CD8-positive, alpha-beta memory T cell (primary cell): ENCODE results near the gene BOLA3. TPM values are rescaled to one million over a fixed set of nuclear protein-coding genes. Genes with fewer than 3 reads are reported as not detected.
A peak's percentile ranks its signal among the peaks of the same experiment; 100 is the strongest.

Source experiments
- CTCF ChIA-PET: fragments of 350-600 bp; sonication (Branson Sonifier 250); formaldehyde crosslinking; loops from one replicate; lab custom pipeline; 2021; ENCODE audit warnings: antibody characterized with exemption; lab: Charles Lee
- POLR2A ChIA-PET: fragments of 350-600 bp; sonication (Branson Sonifier 250); formaldehyde crosslinking; loops from one replicate; lab custom pipeline; 2021; ENCODE audit warnings: antibody characterized with exemption; lab: Charles Lee
- DNase-seq, 5 donors: peaks; one replicate each; pipeline versions ENCODE4 v3.0.0 to v3.0.0-alpha.2; 2020 to 2022; ENCODE audit warnings: mixed read lengths in 1 of 5
- H3K27ac ChIP-seq: one replicate; pipeline ENCODE4 v1.7.0; 2013; ENCODE audit warnings: low read depth, mild to moderate bottlenecking, low read length, moderate library complexity
- H3K27me3 ChIP-seq: 2 replicates; pipeline ENCODE4 v1.7.0; 2013; ENCODE audit warnings: low read length, mild to moderate bottlenecking; ENCODE audit not compliant: insufficient read depth, poor library complexity, severe bottlenecking
- H3K36me3 ChIP-seq: 2 replicates; pipeline ENCODE4 v1.7.0; 2013; ENCODE audit warnings: mild to moderate bottlenecking, low read length, moderate library complexity; ENCODE audit not compliant: insufficient read depth
- H3K4me1 ChIP-seq: 2 replicates; pipeline ENCODE4 v1.7.0; 2013; ENCODE audit warnings: mild to moderate bottlenecking, low read length, moderate library complexity; ENCODE audit not compliant: insufficient read depth
- H3K4me3 ChIP-seq: 2 replicates; pipeline ENCODE4 v1.7.0; 2013; ENCODE audit warnings: mild to moderate bottlenecking, low read length
- H3K9me3 ChIP-seq: 2 replicates; pipeline ENCODE4 v1.7.0; 2013; ENCODE audit warnings: mild to moderate bottlenecking, low read length
- H3K27ac Mint-ChIP-seq, 8 donors: one replicate each; pipeline ENCODE4 v1.8.0; 2020 to 2021; ENCODE audit warnings: mixed read lengths in 8 of 8, mild to moderate bottlenecking in 6 of 8, inconsistent platforms in 3 of 8, moderate library complexity in 3 of 8
- H3K27me3 Mint-ChIP-seq, 2 donors: one replicate each; pipeline ENCODE4 v1.8.0; 2020 to 2021; ENCODE audit warnings: mixed read lengths in 2 of 2, mild to moderate bottlenecking in 1 of 2, moderate library complexity in 1 of 2
- H3K36me3 Mint-ChIP-seq, 3 donors: one replicate each; pipeline ENCODE4 v1.8.0; 2020 to 2021; ENCODE audit warnings: mixed read lengths in 3 of 3, inconsistent platforms in 1 of 3, mild to moderate bottlenecking in 1 of 3
- H3K4me1 Mint-ChIP-seq, 3 donors: one replicate each; pipeline ENCODE4 v1.8.0; 2020 to 2021; ENCODE audit warnings: mixed read lengths in 3 of 3, inconsistent platforms in 1 of 3, mild to moderate bottlenecking in 1 of 3
- H3K4me3 Mint-ChIP-seq, 7 donors: one replicate each; pipeline ENCODE4 v1.8.0; 2020 to 2021; ENCODE audit warnings: mixed read lengths in 7 of 7, mild to moderate bottlenecking in 6 of 7, moderate library complexity in 4 of 7, inconsistent platforms in 2 of 7
- H3K9me3 Mint-ChIP-seq, 5 donors: one replicate each; pipeline ENCODE4 v1.8.0; 2020 to 2022; ENCODE audit warnings: mixed read lengths in 5 of 5, mild to moderate bottlenecking in 3 of 5, moderate library complexity in 2 of 5, inconsistent platforms in 1 of 5
- polyA plus RNA-seq: library from polyadenylated mRNA; unstranded; fragments of 300-500 nt; fragmentation: Illumina TruSeq; gene quantifications from one replicate; pipeline ENCODE4 v1.2.3, GENCODE V29; 2021
- total RNA-seq, 2 experiments: library from RNA; stranded (reverse); gene quantifications; one replicate each; pipeline ENCODE4 v1.2.3, GENCODE V29; 2021

BOLA3 gene
- total and polyA plus RNA-seq, 3 experiments from 2014 or later, result 74.1 to 133 (median 131) TPM

DNA sequence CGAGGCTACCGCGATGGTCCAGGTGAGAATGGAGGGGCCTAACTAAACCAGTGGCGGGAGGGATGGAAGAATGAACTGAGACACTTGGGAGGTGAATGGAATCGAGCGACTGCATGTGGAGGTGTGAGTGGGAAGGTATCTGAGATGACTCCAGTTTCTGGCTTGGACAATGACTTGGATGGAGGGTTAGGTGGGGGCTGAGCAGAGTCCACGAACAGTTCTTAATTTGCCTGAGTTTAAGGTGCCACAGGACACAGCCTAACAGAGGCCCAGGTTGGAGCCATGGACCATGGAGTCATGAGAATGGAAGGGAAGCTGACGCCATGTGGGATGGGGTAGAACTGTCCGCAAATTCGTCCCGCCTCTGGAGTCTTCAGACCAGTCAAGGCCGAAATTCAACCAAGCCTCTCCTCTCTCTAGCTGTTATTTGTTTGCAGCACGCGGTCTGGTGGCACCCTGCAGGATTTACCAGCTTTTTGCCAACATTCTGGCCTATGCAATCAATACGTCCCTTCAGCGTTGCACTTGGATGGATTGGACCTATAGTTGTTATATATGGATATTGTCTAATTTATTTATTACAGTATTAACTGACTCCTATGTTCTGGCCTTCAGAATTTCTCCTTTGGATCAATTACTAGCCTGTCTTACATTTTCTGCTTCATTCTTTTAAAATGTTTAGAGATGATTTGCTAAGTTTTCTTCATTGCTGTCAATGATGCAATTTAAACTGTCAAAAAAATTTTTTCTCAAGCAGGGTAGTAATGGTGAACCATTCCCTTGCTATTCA lies 940 bp upstream of the BOLA3 start:
- ChIA-PET POLR2A (interaction anchor here (0.5 to 2.1 kb wide), 2 partner anchors 29 to 215 kb away, joined by 3 to 10 read pairs; partner anchors contain the start of gene MOB1A), CTCF (interaction anchor here (1.0 to 3.6 kb wide), 13 partner anchors 13 to 326 kb away, joined by 3 to 16 read pairs (median 7); partner anchors contain the start of genes MOB1A and MTHFD2)
- Histone ChIP-seq H3K36me3 (peaks cover 7% of the 10 kb centered on the region), H3K9me3 (no peaks in the 10 kb centered on the region), H3K4me3 (peak overlapping the region; percentile 82), H3K27me3 (no peaks in the 10 kb centered on the region), H3K27ac (peak overlapping the region; percentile 50), H3K4me1 (peaks cover 12% of the 10 kb centered on the region)
- peaks cover 0 to 34% (median 7%) of the 10 kb centered on the region in 3 donors for H3K36me3 Mint-ChIP-seq
- H3K27ac Mint-ChIP-seq, result peak overlapping the region in 4 of 8 donors; percentile 26 to 58 (median 53)
- H3K4me1 Mint-ChIP-seq, result peaks cover 5 to 9% (median 6%) of the 10 kb centered on the region in 3 donors
- DNase-seq, result no peak
- H3K9me3 Mint-ChIP-seq, result no peaks in the 10 kb centered on the region
- H3K27me3 Mint-ChIP-seq, result no peaks in the 10 kb centered on the region
- H3K4me3 Mint-ChIP-seq, result no peak overlapping the region

DNA sequence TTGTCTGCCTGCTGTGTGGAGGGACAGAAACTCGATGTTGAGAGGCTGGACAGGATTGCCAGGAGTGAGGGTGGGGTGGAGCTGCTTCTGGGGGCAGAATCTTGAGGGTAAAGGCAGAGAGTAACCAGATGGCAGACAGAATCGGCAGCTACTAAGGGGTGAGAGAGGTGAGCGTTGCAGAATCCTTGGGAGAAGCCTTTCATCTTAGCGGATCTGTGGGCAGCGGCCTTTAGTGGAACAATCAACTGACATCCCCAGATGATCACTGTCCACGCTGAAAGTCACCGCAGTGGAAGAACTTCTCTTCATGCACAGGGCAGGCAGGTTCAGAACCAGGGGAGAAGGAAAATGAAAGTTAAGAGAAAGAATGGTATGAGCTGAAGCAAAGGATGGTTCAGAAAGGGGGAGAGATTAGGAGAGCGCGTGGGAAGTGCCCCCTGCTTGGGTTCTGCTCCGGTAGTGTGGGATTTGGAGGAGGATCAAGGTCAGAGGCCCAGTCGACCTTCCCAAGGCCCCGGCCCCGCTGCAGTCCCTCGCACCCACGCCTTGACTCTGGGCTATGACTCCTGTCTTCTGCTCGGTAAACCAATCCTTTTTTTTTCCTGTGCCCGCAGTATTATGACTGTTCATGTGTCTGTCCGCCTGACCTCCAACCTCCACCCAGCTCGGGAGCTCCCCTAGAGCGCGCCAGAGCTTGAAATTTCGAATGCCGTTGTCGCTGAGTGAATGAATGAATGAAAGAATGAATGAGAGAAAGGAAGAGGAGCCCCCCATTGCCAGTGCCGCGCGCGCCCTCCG lies 584 bp downstream of the BOLA3 start:
- POLR2A ChIA-PET, result interaction anchor here (0.6 to 2.1 kb wide), 3 partner anchors 27 to 64 kb away, joined by 4 to 10 read pairs (median 7); partner anchors contain the start of gene MOB1A
- no peak overlapping the region for H3K4me3 Mint-ChIP-seq
- peaks cover 12% of the 10 kb centered on the region for H3K4me1 ChIP-seq
- peaks cover 5 to 9% (median 9%) of the 10 kb centered on the region in 3 donors for H3K4me1 Mint-ChIP-seq
- H3K27ac ChIP-seq, result peak overlapping the region; percentile 55
- CTCF ChIA-PET, result interaction anchor here (0.9 to 3.6 kb wide), 21 partner anchors 8 to 411 kb away, joined by 3 to 18 read pairs (median 5); partner anchors contain the start of genes MOB1A, MTHFD2, STAMBP and TPRKB
- H3K27me3 Mint-ChIP-seq, result no peaks in the 10 kb centered on the region
- peaks cover 0 to 32% (median 4%) of the 10 kb centered on the region in 3 donors for H3K36me3 Mint-ChIP-seq
- H3K9me3 ChIP-seq, result no peaks in the 10 kb centered on the region
- H3K4me3 ChIP-seq, result peak overlapping the region; percentile 82
- H3K36me3 ChIP-seq, result peaks cover 7% of the 10 kb centered on the region
- H3K27ac Mint-ChIP-seq, result no peak overlapping the region
- DNase-seq, result no peak
- H3K27me3 ChIP-seq, result no peaks in the 10 kb centered on the region
- H3K9me3 Mint-ChIP-seq, result no peaks in the 10 kb centered on the region

DNA sequence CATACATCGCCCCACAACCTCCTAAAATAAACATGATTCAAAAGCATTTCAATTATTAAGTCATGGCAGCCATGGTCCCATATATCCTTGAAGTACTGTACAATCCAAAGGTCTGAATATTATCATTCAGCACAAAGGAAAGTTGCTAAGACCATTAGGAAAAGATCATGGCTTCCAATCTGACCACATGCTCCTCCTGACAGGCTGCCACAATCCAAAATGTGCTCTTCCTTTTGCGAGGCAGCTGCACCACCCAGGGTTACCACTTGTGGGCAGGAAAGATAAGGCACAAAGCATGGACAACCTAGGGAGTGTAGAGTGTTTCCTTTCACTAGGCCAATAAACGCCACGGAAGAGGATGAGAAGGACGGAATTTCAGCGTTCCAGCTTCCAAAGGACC lies 5.4 kb downstream of the BOLA3 start:
- Mint-ChIP-seq H3K4me3 (peak overlapping the region in 1 of 7 donors; percentile 24), H3K36me3 (peaks cover 0 to 42% (median 13%) of the 10 kb centered on the region in 3 donors), H3K4me1 (peaks cover 5 to 9% (median 7%) of the 10 kb centered on the region in 3 donors), H3K27me3 (no peaks in the 10 kb centered on the region), H3K9me3 (no peaks in the 10 kb centered on the region), H3K27ac (peak overlapping the region in 2 of 8 donors; percentile 10 to 23)
- no peaks in the 10 kb centered on the region for H3K9me3 ChIP-seq
- CTCF ChIA-PET, result interaction anchor here (1.7 kb wide), 1 partner anchor 22 kb away, joined by 4 read pairs; no protein-coding TSS in a partner anchor
- peaks cover 7% of the 10 kb centered on the region for H3K36me3 ChIP-seq
- no peaks in the 10 kb centered on the region for H3K27me3 ChIP-seq
- H3K27ac ChIP-seq, result no peak overlapping the region
- peaks cover 12% of the 10 kb centered on the region for H3K4me1 ChIP-seq
- H3K4me3 ChIP-seq, result no peak overlapping the region
- DNase-seq, result no peak
- POLR2A ChIA-PET, result interaction anchor here (0.6 kb wide), 1 partner anchor 37 kb away, joined by 5 read pairs; no protein-coding TSS in a partner anchor

DNA sequence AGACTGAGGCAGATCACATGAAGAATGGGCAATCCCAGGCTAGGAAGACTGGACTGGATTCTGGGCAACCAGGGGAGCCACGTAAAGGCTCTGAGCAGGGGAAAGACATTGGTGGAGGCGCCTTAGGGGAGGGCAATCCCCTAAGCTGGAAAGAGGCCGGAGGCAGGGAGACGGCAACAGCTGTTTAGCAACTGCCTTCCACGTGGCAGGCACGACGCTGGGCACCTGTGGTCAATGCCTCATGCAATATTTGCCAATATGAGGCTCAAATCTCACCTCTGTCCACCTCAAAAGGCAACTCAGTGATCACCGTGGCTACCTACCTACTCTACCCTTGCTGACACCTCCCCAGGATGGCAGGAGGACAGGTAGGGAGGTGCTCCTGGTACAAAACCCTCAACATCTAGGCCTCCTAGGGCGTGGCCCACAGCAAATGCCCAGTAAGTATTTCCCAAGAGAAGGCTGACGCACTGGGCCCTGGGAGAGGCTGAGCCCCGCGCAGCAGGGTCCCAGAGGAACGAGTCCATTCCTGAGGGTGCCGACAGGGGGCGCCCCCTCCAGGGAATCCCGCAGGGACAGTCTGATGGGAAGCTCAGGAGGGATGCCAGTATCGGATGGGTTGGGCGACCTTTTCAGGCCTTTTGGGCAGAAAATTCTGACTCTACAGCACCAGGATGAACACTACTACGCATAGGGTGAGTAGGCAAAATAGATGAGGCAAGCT lies 8.9 kb downstream of the BOLA3 start:
- no peaks in the 10 kb centered on the region for H3K27me3 Mint-ChIP-seq
- Histone ChIP-seq H3K9me3 (no peaks in the 10 kb centered on the region), H3K27ac (no peak overlapping the region), H3K27me3 (no peaks in the 10 kb centered on the region), H3K36me3 (no peaks in the 10 kb centered on the region), H3K4me1 (no peaks in the 10 kb centered on the region), H3K4me3 (no peak overlapping the region)
- CTCF ChIA-PET, result interaction anchor here (1.4 kb wide), 1 partner anchor 315 kb away, joined by 3 read pairs; no protein-coding TSS in a partner anchor
- H3K4me1 Mint-ChIP-seq, result peaks cover 0 to 3% (median 0%) of the 10 kb centered on the region in 3 donors
- H3K4me3 Mint-ChIP-seq, result no peak overlapping the region
- peak overlapping the region in 1 of 8 donors; percentile 52 for H3K27ac Mint-ChIP-seq
- no peaks in the 10 kb centered on the region for H3K9me3 Mint-ChIP-seq
- POLR2A ChIA-PET, result no interaction called here
- peaks cover 6 to 59% (median 17%) of the 10 kb centered on the region in 3 donors for H3K36me3 Mint-ChIP-seq
- DNase-seq, result no peak

DNA sequence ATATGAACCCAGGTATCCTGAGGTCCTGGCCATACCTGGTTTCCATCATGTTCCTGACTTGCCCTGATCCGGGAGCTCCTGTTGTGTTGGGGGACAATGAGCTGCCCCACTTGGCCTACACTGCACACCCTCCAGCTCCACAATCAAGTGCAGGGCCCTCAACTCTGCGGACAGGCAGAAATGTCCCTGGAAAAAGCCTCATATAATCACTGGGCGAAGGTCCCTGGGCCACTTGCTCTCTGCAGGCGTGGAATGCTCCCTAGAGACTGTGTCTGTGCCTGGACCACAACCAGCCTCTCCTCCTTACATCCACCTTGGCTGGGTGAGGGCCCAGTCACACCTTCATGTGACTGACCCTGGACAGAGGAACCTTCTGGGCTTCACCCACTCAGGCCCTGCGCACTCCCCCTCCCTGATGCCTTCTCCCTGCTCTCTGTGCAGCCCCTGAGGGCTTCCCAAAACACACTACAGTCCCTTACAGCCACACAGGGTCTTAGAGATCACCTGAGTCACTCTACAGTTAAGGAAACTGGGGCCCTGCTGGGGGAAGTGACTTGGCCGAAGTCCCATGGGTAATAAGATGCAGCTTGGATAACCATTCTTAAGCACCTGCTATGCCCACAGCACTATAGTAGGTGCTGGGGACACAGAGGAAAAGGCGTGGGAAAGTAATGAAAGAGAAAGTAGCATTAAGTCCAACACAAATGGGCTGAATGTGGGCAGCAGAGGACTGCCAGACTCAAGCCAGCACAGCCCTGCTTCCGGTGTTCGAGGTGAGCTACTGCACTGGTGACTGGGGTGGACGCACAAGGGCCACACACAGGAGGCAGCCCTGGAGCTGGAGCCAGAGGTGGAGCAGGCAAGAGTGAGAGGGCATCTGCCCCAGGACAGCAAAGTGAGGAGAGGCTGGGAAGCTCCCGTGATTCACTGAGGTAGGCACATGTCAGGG lies 9.8 kb downstream of the BOLA3 start:
- POLR2A ChIA-PET, result no interaction called here
- CTCF ChIA-PET, result interaction anchor here (1.4 kb wide), 1 partner anchor 314 kb away, joined by 3 read pairs; no protein-coding TSS in a partner anchor
- no peaks in the 10 kb centered on the region for H3K9me3 ChIP-seq
- no peaks in the 10 kb centered on the region for H3K36me3 ChIP-seq
- Mint-ChIP-seq H3K27ac (peak overlapping the region in 2 of 8 donors; percentile 33 to 52), H3K4me3 (no peak overlapping the region), H3K9me3 (no peaks in the 10 kb centered on the region), H3K27me3 (no peaks in the 10 kb centered on the region), H3K4me1 (peaks cover 0 to 3% (median 0%) of the 10 kb centered on the region in 3 donors), H3K36me3 (peaks cover 6 to 61% (median 22%) of the 10 kb centered on the region in 3 donors)
- H3K27me3 ChIP-seq, result no peaks in the 10 kb centered on the region
- H3K27ac ChIP-seq, result no peak overlapping the region
- DNase-seq, result no peak
- no peaks in the 10 kb centered on the region for H3K4me1 ChIP-seq
- no peak overlapping the region for H3K4me3 ChIP-seq

DNA sequence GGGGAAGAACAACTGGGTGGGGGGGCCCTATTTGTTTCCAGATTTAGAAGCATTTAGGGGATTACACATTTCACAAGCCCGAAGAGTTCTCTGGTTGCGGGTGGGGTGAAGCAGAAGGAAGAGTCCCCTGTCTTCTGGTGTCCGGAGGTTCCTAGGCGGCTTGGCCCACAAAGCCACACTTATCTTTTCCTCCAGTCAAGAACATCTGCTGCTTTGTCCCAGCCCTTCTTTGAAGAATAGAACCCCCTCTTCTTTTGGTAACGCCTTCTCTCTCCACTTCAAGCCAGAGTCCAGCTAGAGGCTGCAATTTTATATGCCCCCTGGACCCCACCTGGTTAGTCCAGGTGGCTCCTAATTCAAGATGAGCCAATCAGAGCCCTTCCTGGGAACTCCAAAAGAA lies 15.8 kb downstream of the BOLA3 start:
- CTCF ChIA-PET, result no interaction called here
- POLR2A ChIA-PET, result interaction anchor here (0.7 kb wide), 1 partner anchor 16 kb away, joined by 4 read pairs; no protein-coding TSS in a partner anchor
- H3K9me3 Mint-ChIP-seq, result no peaks in the 10 kb centered on the region

More for the DNA sequence above, 15.8 kb downstream of the BOLA3 start:
- H3K36me3 ChIP-seq, result no peaks in the 10 kb centered on the region
- no peaks in the 10 kb centered on the region for H3K27me3 ChIP-seq
- no peaks in the 10 kb centered on the region for H3K4me1 Mint-ChIP-seq
- DNase-seq, result no peak
- H3K4me3 Mint-ChIP-seq, result no peak overlapping the region
- no peak overlapping the region for H3K27ac ChIP-seq
- H3K4me1 ChIP-seq, result no peaks in the 10 kb centered on the region
- no peak overlapping the region for H3K4me3 ChIP-seq
- peaks cover 2 to 36% of the 10 kb centered on the region in 2 donors for H3K27me3 Mint-ChIP-seq
- no peak overlapping the region for H3K27ac Mint-ChIP-seq
- no peaks in the 10 kb centered on the region for H3K9me3 ChIP-seq
- peaks cover 6 to 28% (median 11%) of the 10 kb centered on the region in 3 donors for H3K36me3 Mint-ChIP-seq
